ENCODE measurements around the gene VPS51.

VPS51 gene

GRCh38 chr11:65058419-65059054 is 37.5 kb upstream of the VPS51 start, which contains the start of gene NAALADL1:
NAALADL1 (minus strand) TSS chr11:65058553; CDS start chr11:65058521, 32 bp downstream.
- no peak for DNase-seq (ENCODE audit: low read depth, low spot score)
- H3K27ac ChIP-seq, result no peak within 1 kb of the TSS
- no peaks in the 10 kb centered on the region for H3K36me3 ChIP-seq (ENCODE audit: insufficient read depth, low read length)
- H3K9me3 ChIP-seq (ENCODE audit: low read depth, low read length), result no peaks in the 10 kb centered on the region
- H3K4me3 ChIP-seq, result no peak within 1 kb of the TSS
- TF ChIP-seq FOXP2 (optimal IDR thresholded peaks at IDR 0.05; ENCODE audit: control extremely low read depth, extremely low read length, insufficient read depth) (no peak), POLR2AphosphoS5 (IDR thresholded peaks at IDR 0.05; ENCODE audit: borderline replicate concordance, low read depth, low read length) (no peak), EZH2 (IDR thresholded peaks at IDR 0.05) (no peak)
- no peak within 1 kb of the TSS for H3K9ac ChIP-seq (ENCODE audit: insufficient read length)

GRCh38 chr11:65059523-65059922 is 36.5 kb upstream of the VPS51 start:
- Histone ChIP-seq H3K4me3 (no peak overlapping the region), H3K9me3 (ENCODE audit: low read depth, low read length) (no peaks in the 10 kb centered on the region), H3K27ac (no peak overlapping the region), H3K9ac (ENCODE audit: insufficient read length) (no peak overlapping the region), H3K36me3 (ENCODE audit: insufficient read depth, low read length) (no peaks in the 10 kb centered on the region)
- TF ChIP-seq FOXP2 (optimal IDR thresholded peaks at IDR 0.05; ENCODE audit: control extremely low read depth, extremely low read length, insufficient read depth) (no peak), POLR2AphosphoS5 (IDR thresholded peaks at IDR 0.05; ENCODE audit: borderline replicate concordance, low read depth, low read length) (no peak), EZH2 (IDR thresholded peaks at IDR 0.05) (no peak)
- no peak for DNase-seq (ENCODE audit: low read depth, low spot score)

DNA sequence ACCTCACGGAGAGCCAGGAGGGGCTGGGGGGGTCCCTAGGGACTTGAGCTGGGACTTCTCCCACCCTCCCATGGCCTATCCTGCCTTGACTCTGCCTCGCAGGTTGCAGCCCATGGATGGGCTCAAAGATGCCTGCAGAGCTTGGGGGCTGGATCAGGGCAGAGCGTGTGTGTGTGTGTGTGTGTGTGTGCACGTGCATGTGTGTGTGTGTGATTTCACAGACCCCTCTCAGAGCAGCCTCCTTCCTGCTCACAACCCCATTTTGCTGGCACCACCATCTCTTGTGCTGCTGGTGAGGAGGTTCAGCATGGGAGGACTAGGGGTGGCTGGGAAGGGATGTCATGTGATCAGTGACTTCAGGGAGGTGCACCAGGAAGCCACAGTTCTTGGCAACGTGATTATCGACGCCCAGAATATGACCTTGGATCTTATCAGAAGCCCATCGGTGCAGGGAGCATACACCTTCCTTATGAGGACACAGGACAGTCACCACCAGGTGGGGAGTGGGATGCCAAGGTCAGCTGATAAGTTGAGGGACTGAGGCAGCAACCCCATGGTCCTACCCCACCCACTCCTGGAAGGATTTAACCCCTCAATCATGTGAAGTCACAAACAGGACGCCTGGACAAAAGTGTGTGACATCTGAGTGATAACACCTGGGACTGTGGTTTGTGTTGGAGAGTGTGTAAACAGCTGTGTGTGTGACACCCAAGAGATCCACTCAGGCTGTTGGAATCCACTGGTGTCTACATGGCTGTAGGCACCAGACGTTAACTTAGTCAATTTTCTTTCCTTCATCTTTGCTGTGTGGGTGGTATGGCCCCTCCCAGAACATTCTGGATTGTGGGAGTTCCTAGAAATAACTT is 35.8 kb upstream of the VPS51 start:
- TF ChIP-seq FOXP2 (optimal IDR thresholded peaks at IDR 0.05; ENCODE audit: control extremely low read depth, extremely low read length, insufficient read depth) (no peak), POLR2AphosphoS5 (IDR thresholded peaks at IDR 0.05; ENCODE audit: borderline replicate concordance, low read depth, low read length) (no peak), EZH2 (IDR thresholded peaks at IDR 0.05) (no peak)
- H3K9me3 ChIP-seq (ENCODE audit: low read depth, low read length), result no peaks in the 10 kb centered on the region
- no peak overlapping the region for H3K4me3 ChIP-seq
- no peaks in the 10 kb centered on the region for H3K36me3 ChIP-seq (ENCODE audit: insufficient read depth, low read length)
- DNase-seq (ENCODE audit: low read depth, low spot score), result no peak
- H3K27ac ChIP-seq, result no peak overlapping the region
- no peak overlapping the region for H3K9ac ChIP-seq (ENCODE audit: insufficient read length)

- Histone ChIP-seq H3K9ac (ENCODE audit: insufficient read length) (no peak overlapping the region), H3K36me3 (ENCODE audit: insufficient read depth, low read length) (no peaks in the 10 kb centered on the region), H3K9me3 (ENCODE audit: low read depth, low read length) (no peaks in the 10 kb centered on the region), H3K4me3 (no peak overlapping the region), H3K27ac (no peak overlapping the region)
- TF ChIP-seq POLR2AphosphoS5 (IDR thresholded peaks at IDR 0.05; ENCODE audit: borderline replicate concordance, low read depth, low read length), result no peak
- TF ChIP-seq EZH2 (IDR thresholded peaks at IDR 0.05), result no peak
- TF ChIP-seq FOXP2 (optimal IDR thresholded peaks at IDR 0.05; ENCODE audit: control extremely low read depth, extremely low read length, insufficient read depth), result no peak
- DNase-seq (ENCODE audit: low read depth, low spot score), result no peak
Measured at GRCh38 chr11:65060913-65061408, 35.1 kb upstream of the VPS51 start.

DNA sequence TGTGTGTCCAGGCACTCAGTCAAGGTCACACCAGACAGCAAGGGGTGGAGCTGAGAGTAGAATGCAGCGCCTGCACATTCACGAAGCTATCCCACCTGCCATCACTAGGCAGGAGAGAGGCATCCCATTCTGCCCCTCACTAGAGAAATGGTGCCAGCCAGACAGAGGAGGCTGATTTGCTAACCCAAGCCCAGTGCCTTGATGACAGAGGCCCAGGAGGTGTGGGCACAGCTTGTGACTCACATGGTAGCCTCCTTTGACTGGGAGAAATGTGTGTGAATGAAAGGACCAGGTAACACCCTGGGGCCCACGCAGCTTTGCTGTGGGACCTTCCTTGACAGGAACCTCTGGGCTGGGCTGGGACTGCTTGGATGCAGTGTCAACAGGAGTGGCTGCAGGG is 32.5 kb upstream of the VPS51 start:
- H3K9ac ChIP-seq (ENCODE audit: insufficient read length), result no peak overlapping the region

DNA sequence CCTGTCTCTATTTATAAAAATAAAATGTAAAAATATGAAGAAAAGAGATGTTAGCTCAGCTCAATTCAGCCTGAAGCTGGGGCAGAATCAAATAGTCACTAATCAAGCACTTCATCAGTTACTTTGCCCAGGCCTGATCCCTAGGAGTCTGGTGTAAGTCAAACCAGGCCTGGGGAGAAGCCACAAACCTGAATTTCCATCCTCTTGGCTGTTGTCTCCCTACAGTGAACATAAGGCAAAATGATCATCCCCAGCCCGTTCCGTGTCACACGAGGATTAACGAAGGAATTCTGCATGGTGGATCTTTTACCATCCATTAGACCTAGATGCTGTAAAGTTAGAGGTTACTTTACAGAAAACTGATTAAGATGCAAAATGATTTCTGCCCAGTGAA is 31.2 kb upstream of the VPS51 start:
- no peak overlapping the region for H3K4me3 ChIP-seq
- TF ChIP-seq FOXP2 (optimal IDR thresholded peaks at IDR 0.05; ENCODE audit: control extremely low read depth, extremely low read length, insufficient read depth), result no peak
- TF ChIP-seq POLR2AphosphoS5 (IDR thresholded peaks at IDR 0.05; ENCODE audit: borderline replicate concordance, low read depth, low read length), result no peak
- TF ChIP-seq EZH2 (IDR thresholded peaks at IDR 0.05), result no peak
- H3K36me3 ChIP-seq (ENCODE audit: insufficient read depth, low read length), result no peaks in the 10 kb centered on the region
- no peak overlapping the region for H3K9ac ChIP-seq (ENCODE audit: insufficient read length)
- no peaks in the 10 kb centered on the region for H3K9me3 ChIP-seq (ENCODE audit: low read depth, low read length)
- no peak overlapping the region for H3K27ac ChIP-seq
- DNase-seq (ENCODE audit: low read depth, low spot score), result no peak

More for the DNA sequence above, 32.5 kb upstream of the VPS51 start:
- TF ChIP-seq POLR2AphosphoS5 (IDR thresholded peaks at IDR 0.05; ENCODE audit: borderline replicate concordance, low read depth, low read length) (no peak), EZH2 (IDR thresholded peaks at IDR 0.05) (no peak), FOXP2 (optimal IDR thresholded peaks at IDR 0.05; ENCODE audit: control extremely low read depth, extremely low read length, insufficient read depth) (no peak)
- Histone ChIP-seq H3K36me3 (ENCODE audit: insufficient read depth, low read length) (no peaks in the 10 kb centered on the region), H3K9me3 (ENCODE audit: low read depth, low read length) (no peaks in the 10 kb centered on the region), H3K27ac (no peak overlapping the region), H3K4me3 (no peak overlapping the region)
- no peak for DNase-seq (ENCODE audit: low read depth, low spot score)

- Histone ChIP-seq H3K9me3 (ENCODE audit: low read depth, low read length) (no peaks in the 10 kb centered on the region), H3K4me3 (no peak overlapping the region), H3K36me3 (ENCODE audit: insufficient read depth, low read length) (no peaks in the 10 kb centered on the region), H3K27ac (no peak overlapping the region), H3K9ac (ENCODE audit: insufficient read length) (no peak overlapping the region)
- no peak for DNase-seq (ENCODE audit: low read depth, low spot score)
- TF ChIP-seq FOXP2 (optimal IDR thresholded peaks at IDR 0.05; ENCODE audit: control extremely low read depth, extremely low read length, insufficient read depth), result no peak
- TF ChIP-seq EZH2 (IDR thresholded peaks at IDR 0.05), result no peak
- no peak for TF ChIP-seq POLR2AphosphoS5 (IDR thresholded peaks at IDR 0.05; ENCODE audit: borderline replicate concordance, low read depth, low read length)
Measured at GRCh38 chr11:65065851-65066250, 30.2 kb upstream of the VPS51 start.

DNA sequence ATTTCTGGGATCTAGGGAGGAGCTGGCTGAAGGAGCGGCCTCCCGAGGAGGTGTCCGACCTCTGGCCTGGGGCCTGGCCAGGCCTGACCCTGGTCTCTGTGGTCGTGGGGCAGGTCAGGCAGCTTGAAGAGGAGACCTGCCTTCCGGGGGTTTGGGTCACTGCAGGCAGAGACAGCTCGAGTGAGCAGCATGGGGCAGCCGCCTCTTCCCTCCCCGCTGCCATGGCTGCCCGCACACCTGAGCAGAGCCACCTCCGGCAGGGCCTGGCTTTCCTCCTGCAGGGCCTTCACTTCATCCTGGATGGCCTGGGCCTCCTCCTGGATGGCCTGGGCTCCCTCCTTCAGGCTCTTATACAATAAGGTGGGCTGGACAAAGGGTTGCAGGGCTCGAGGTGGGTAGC is 29.7 kb upstream of the VPS51 start:
- no peak for DNase-seq (ENCODE audit: low read depth, low spot score)
- H3K27ac ChIP-seq, result no peak overlapping the region
- H3K9ac ChIP-seq (ENCODE audit: insufficient read length), result no peak overlapping the region
- no peaks in the 10 kb centered on the region for H3K9me3 ChIP-seq (ENCODE audit: low read depth, low read length)
- H3K36me3 ChIP-seq (ENCODE audit: insufficient read depth, low read length), result no peaks in the 10 kb centered on the region
- TF ChIP-seq EZH2 (IDR thresholded peaks at IDR 0.05) (no peak), POLR2AphosphoS5 (IDR thresholded peaks at IDR 0.05; ENCODE audit: borderline replicate concordance, low read depth, low read length) (no peak), FOXP2 (optimal IDR thresholded peaks at IDR 0.05; ENCODE audit: control extremely low read depth, extremely low read length, insufficient read depth) (no peak)
- H3K4me3 ChIP-seq, result no peak overlapping the region

All from SK-N-MC (cell line).